Measurements from ENCODE around the gene SPC25.
"Not testable (repeated sequence)": the region's sequence is repeated elsewhere in the genome, so short reads cannot be mapped to it uniquely, and the experiment has no call there.

SPC25 gene

GRCh38 chr2:168890006-168890782 lies at the start of gene SPC25:
Gene SPC25 (minus strand): TSS chr2:168890430. CDS start chr2:168889519, 911 bp downstream.
- peak; percentile 35 for DNase-seq

- DNase-seq: no peak
These were observed 49.7 kb upstream of the SPC25 start for GRCh38 chr2:168939918-168940317.

GRCh38 chr2:168939061-168939460 lies 48.8 kb upstream of the SPC25 start:
- no peak for DNase-seq

- no peak for DNase-seq
These were observed 45.8 kb upstream of the SPC25 start for GRCh38 chr2:168935810-168936581.

GRCh38 chr2:168934826-168935225 lies 44.6 kb upstream of the SPC25 start:
- DNase-seq: no peak

GRCh38 chr2:168932174-168932573 lies 41.9 kb upstream of the SPC25 start:
- DNase-seq: not testable (repeated sequence)

- no peak for DNase-seq
These were observed 40.0 kb upstream of the SPC25 start for GRCh38 chr2:168930242-168930641.

- no peak for DNase-seq
These were observed 38.8 kb upstream of the SPC25 start for GRCh38 chr2:168929031-168929430.

GRCh38 chr2:168928113-168928831 lies 38.0 kb upstream of the SPC25 start:
- DNase-seq: no peak

- no peak for DNase-seq
These were observed 36.6 kb upstream of the SPC25 start for GRCh38 chr2:168926621-168927386.

GRCh38 chr2:168920504-168921157 lies 30.4 kb upstream of the SPC25 start:
- no peak for DNase-seq

- no peak for DNase-seq
These were observed 26.1 kb upstream of the SPC25 start for GRCh38 chr2:168916331-168916675.

- DNase-seq: no peak
These were observed 25.5 kb upstream of the SPC25 start for GRCh38 chr2:168915441-168916330.

- no peak for DNase-seq
These were observed 23.3 kb upstream of the SPC25 start for GRCh38 chr2:168913495-168913894.

- peak; percentile 4 for DNase-seq
These were observed 22.7 kb upstream of the SPC25 start for GRCh38 chr2:168912901-168913369.

- no peak for DNase-seq
These were observed 22.2 kb upstream of the SPC25 start for GRCh38 chr2:168912466-168912865.

- DNase-seq: no peak
These were observed 20.1 kb upstream of the SPC25 start for GRCh38 chr2:168910330-168910729.

GRCh38 chr2:168907940-168908662 lies 17.9 kb upstream of the SPC25 start:
- no peak for DNase-seq

- no peak for DNase-seq
These were observed 14.1 kb upstream of the SPC25 start for GRCh38 chr2:168904358-168904757.

- no peak for DNase-seq
These were observed 13.7 kb upstream of the SPC25 start for GRCh38 chr2:168903888-168904287.
